ENCODE results near the gene COQ10A. TPM values are rescaled to one million over a fixed set of nuclear protein-coding genes. Genes with fewer than 3 reads are reported as not detected.

Gene COQ10A
- total and polyA plus RNA-seq, 2 donors from 2014 or later = 14.5 to 30.0 TPM

DNA sequence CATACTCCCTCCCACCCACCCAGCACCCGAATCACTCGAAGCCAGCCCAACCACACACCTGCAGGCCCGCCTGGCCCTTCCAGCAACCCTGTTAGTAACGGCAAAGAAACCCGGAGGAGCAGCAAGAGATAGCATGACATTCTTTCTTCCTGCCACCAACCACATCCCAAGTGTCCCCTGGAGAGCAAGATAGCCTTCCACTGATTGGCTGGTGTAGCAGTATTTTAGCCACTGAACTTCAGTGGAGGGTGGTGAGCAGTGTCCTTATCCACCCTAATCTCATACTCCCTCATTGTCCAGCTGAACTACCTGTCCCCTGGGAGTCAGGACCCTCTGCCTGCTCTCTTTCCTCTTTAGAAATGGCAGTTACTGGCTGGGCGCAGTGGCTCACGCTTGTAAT, 37.7 kb upstream of the COQ10A start:
- no peak for FAIRE-seq
- Histone ChIP-seq H3K9me3 (ENCODE audit: control insufficient read depth in 2 of 3, insufficient read depth in 1 of 3, low read length in 3 of 3) (no peaks in the 10 kb centered on the region), H3K27ac (ENCODE audit: low read depth in 2 of 2, low read length in 2 of 2) (no peak overlapping the region), H3K4me1 (ENCODE audit: control insufficient read depth in 2 of 3, insufficient read depth in 2 of 3, low read depth in 1 of 3, low read length in 3 of 3) (peaks cover 0 to 6% (median 0%) of the 10 kb centered on the region in 3 donors), H3K27me3 (ENCODE audit: control insufficient read depth, insufficient read depth, low read length) (no peaks in the 10 kb centered on the region), H3K4me3 (ENCODE audit: low read length in 3 of 3) (no peak overlapping the region), H3K9ac (ENCODE audit: low read length in 3 of 3) (no peak overlapping the region), H3K36me3 (ENCODE audit: control insufficient read depth in 2 of 3, insufficient read depth in 3 of 3, low read length in 3 of 3) (peaks cover 0 to 2% (median 0%) of the 10 kb centered on the region in 3 donors)
- intact Hi-C loops (cut with DNase I) = no loop called here
- TF ChIP-seq, protein P1, sequence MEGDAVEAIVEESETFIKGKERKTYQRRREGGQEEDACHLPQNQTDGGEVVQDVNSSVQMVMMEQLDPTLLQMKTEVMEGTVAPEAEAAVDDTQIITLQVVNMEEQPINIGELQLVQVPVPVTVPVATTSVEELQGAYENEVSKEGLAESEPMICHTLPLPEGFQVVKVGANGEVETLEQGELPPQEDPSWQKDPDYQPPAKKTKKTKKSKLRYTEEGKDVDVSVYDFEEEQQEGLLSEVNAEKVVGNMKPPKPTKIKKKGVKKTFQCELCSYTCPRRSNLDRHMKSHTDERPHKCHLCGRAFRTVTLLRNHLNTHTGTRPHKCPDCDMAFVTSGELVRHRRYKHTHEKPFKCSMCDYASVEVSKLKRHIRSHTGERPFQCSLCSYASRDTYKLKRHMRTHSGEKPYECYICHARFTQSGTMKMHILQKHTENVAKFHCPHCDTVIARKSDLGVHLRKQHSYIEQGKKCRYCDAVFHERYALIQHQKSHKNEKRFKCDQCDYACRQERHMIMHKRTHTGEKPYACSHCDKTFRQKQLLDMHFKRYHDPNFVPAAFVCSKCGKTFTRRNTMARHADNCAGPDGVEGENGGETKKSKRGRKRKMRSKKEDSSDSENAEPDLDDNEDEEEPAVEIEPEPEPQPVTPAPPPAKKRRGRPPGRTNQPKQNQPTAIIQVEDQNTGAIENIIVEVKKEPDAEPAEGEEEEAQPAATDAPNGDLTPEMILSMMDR (IDR thresholded peaks at IDR 0.05; ENCODE audit: borderline replicate concordance, extremely low read depth, insufficient read depth) = no peak
- no peak for DNase-seq

DNA sequence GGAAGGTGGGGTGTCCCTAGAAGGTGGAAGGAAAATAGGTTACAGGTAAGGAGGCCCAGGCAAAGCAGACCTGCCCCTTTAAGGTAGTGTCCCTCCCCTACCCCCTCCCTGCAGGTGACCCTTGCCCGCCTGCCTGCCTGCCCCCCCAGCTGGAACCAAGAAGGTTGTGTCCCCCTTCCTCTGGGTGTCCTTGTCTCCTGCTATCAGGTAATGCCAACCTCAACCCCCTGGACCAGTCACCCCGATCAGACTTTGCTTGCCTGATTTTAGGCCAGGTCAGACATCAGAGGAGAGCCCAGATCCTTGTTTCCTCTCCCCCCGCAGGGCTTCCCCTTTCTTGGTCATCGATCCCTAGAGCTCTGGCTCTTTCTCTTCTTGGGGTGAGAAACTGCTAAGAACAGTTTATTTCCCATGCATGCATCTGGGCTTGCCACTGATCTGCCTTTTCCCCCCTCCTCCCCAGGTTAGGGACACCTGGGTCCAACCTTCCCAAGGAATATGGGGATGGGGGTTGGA, 36.8 kb upstream of the COQ10A start, which contains the start of gene SLC39A5:
Gene SLC39A5, plus strand, starts transcription at position 136 of the 516 bp plus-strand sequence. CDS start 1,224 bp downstream, outside the sequence.
- intact Hi-C loops (cut with DNase I) = no loop called here
- H3K9ac ChIP-seq (ENCODE audit: low read length in 3 of 3) = peak within 1 kb of the TSS in 2 of 3 donors; percentile 8 to 55
- H3K27me3 ChIP-seq (ENCODE audit: control insufficient read depth, insufficient read depth, low read length) = no peaks in the 10 kb centered on the region

DNA sequence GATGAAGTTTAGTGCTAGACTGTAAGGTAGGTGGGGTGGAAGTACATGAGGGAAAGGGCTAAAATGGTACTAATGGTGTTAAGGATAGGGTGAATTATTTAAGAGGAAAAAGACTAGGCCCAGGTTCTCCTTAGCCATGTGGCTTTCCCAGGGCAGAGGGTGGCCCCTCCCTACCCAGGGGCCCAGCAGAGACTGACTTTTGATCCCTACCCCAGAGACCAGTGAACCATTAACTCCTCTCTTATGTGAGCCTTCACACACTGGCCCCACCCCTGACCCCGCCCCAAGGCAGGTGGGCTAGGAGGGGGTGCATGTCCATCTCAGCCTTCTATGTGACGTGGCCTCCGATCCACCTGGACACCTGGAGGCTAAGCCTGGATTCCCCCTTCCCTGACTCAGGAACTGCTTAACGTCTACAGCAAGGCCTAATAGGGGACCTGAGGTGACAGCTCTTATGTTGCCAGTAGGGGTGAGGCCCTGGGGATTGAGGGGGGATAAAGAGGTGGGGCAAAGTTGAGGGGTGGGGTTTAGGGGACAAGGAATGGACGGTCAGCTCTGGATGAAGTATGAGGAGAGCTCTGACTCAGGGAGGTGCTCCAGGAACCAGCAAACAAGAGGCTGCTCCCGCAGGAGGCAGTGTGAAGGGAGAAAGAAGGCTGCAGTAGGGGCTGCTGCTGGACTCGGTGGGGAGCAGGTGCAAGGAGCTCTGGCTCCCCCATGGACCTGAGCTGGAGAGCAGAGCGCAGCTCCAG, 36.1 kb upstream of the COQ10A start:
- FAIRE-seq = no peak
- peak overlapping the region in 2 of 3 donors; percentile 8 to 55 for H3K9ac ChIP-seq (ENCODE audit: low read length in 3 of 3)
- intact Hi-C loops (cut with DNase I) = no loop called here

More for the DNA sequence above, 36.8 kb upstream of the COQ10A start, which contains the start of gene SLC39A5:
- H3K9me3 ChIP-seq (ENCODE audit: control insufficient read depth in 2 of 3, insufficient read depth in 1 of 3, low read length in 3 of 3) = no peaks in the 10 kb centered on the region
- H3K27ac ChIP-seq (ENCODE audit: low read depth in 2 of 2, low read length in 2 of 2) = peak within 1 kb of the TSS; percentile 84 to 88
- FAIRE-seq (no peak), DNase-seq (no peak)
- peak within 1 kb of the TSS in 2 of 3 donors; percentile 64 to 68 for H3K4me3 ChIP-seq (ENCODE audit: low read length in 3 of 3)
- peaks cover 0 to 4% (median 0%) of the 10 kb centered on the region in 3 donors for H3K4me1 ChIP-seq (ENCODE audit: control insufficient read depth in 2 of 3, insufficient read depth in 2 of 3, low read depth in 1 of 3, low read length in 3 of 3)
- TF ChIP-seq, protein P1 (IDR thresholded peaks at IDR 0.05; ENCODE audit: borderline replicate concordance, extremely low read depth, insufficient read depth) = no peak
- H3K36me3 ChIP-seq (ENCODE audit: control insufficient read depth in 2 of 3, insufficient read depth in 3 of 3, low read length in 3 of 3) = peaks cover 0 to 2% (median 0%) of the 10 kb centered on the region in 3 donors

More for the DNA sequence above, 36.1 kb upstream of the COQ10A start:
- Histone ChIP-seq H3K36me3 (ENCODE audit: control insufficient read depth in 2 of 3, insufficient read depth in 3 of 3, low read length in 3 of 3) (peaks cover 0 to 2% (median 0%) of the 10 kb centered on the region in 3 donors), H3K27ac (ENCODE audit: low read depth in 2 of 2, low read length in 2 of 2) (peak overlapping the region; percentile 84 to 88), H3K4me3 (ENCODE audit: low read length in 3 of 3) (peak overlapping the region in 2 of 3 donors; percentile 64 to 68), H3K4me1 (ENCODE audit: control insufficient read depth in 2 of 3, insufficient read depth in 2 of 3, low read depth in 1 of 3, low read length in 3 of 3) (peaks cover 0 to 4% (median 0%) of the 10 kb centered on the region in 3 donors), H3K27me3 (ENCODE audit: control insufficient read depth, insufficient read depth, low read length) (no peaks in the 10 kb centered on the region), H3K9me3 (ENCODE audit: control insufficient read depth in 2 of 3, insufficient read depth in 1 of 3, low read length in 3 of 3) (no peaks in the 10 kb centered on the region)
- TF ChIP-seq, protein P1 (IDR thresholded peaks at IDR 0.05; ENCODE audit: borderline replicate concordance, extremely low read depth, insufficient read depth) = no peak
- peak in 4 of 5 donors; percentile 39 to 78 (median 58) for DNase-seq

Data from kidney (tissue), 14 donors.